DMS79 (cell line): ENCODE measurements around the gene LANCL2.

ENCODE experiments used
- DNase-seq: peaks from one replicate; lab custom pipeline; 2025; lab: John Stamatoyannopoulos, UW

The LANCL2 gene

GRCh38 chr7:55361560-55361959, 3.6 kb upstream of the LANCL2 start:
- DNase-seq = no peak

GRCh38 chr7:55362927-55363326, 2.2 kb upstream of the LANCL2 start:
- DNase-seq = no peak

GRCh38 chr7:55363386-55364170, 1.6 kb upstream of the LANCL2 start:
- DNase-seq = no peak

GRCh38 chr7:55365675-55366460, 731 bp downstream of the LANCL2 start:
- DNase-seq = peak; percentile 78

GRCh38 chr7:55366461-55367070, 1.4 kb downstream of the LANCL2 start:
- DNase-seq = peak; percentile 57

- DNase-seq = no peak
Measured at GRCh38 chr7:55367283-55367840, 2.2 kb downstream of the LANCL2 start.

GRCh38 chr7:55369427-55370400, 4.6 kb downstream of the LANCL2 start:
- peak; percentile 60 for DNase-seq

- no peak for DNase-seq
Measured at GRCh38 chr7:55374213-55374612, 9.1 kb downstream of the LANCL2 start.

- DNase-seq = no peak
Measured at GRCh38 chr7:55375237-55375636, 10.1 kb downstream of the LANCL2 start.

- DNase-seq = no peak
Measured at GRCh38 chr7:55377162-55377817, 12.2 kb downstream of the LANCL2 start.

- DNase-seq = no peak
Measured at GRCh38 chr7:55379285-55379684, 14.1 kb downstream of the LANCL2 start.

- no peak for DNase-seq
Measured at GRCh38 chr7:55381189-55381588, 16.1 kb downstream of the LANCL2 start.

- no peak for DNase-seq
Measured at GRCh38 chr7:55381696-55382095, 16.6 kb downstream of the LANCL2 start.

GRCh38 chr7:55382251-55382650, 17.1 kb downstream of the LANCL2 start:
- DNase-seq = no peak

GRCh38 chr7:55386541-55386940, 21.4 kb downstream of the LANCL2 start:
- no peak for DNase-seq

- no peak for DNase-seq
Measured at GRCh38 chr7:55387062-55387965, 22.2 kb downstream of the LANCL2 start.

- DNase-seq = no peak
Measured at GRCh38 chr7:55396233-55396785, 31.2 kb downstream of the LANCL2 start.

GRCh38 chr7:55397617-55398016, 32.5 kb downstream of the LANCL2 start:
- no peak for DNase-seq

GRCh38 chr7:55400191-55400590, 35.1 kb downstream of the LANCL2 start:
- no peak for DNase-seq
